GM08714 (cell line): Measurements from ENCODE around the gene RASL10B.
"Not testable (repeated sequence)": the region's sequence is repeated elsewhere in the genome, so short reads cannot be mapped to it uniquely, and the experiment has no call there.

Experiments
- H3K4me3 ChIP-seq: fragments of 200-500 bp; sonication (Bioruptor generic); 2 replicates; pipeline ENCODE4 v1.5.1; 2014; ENCODE audit warnings: mild to moderate bottlenecking, low read length, inconsistent platforms
- ZNF274 ChIP-seq: IDR thresholded peaks from 2 replicates; pipeline ENCODE4 v1.6.1; 2012; ENCODE audit warnings: mild to moderate bottlenecking, low read depth, low read length

Gene RASL10B

GRCh38 chr17:35731239-35731916, at the start of gene RASL10B:
TSS of gene RASL10B (plus strand) at chr17:35731639. CDS start at chr17:35735185, 3,546 bp downstream.
- peak within 1 kb of the TSS; percentile 31; the same call in 1 of the 2 replicates for H3K4me3 ChIP-seq
- TF ChIP-seq ZNF274, result no peak

- H3K4me3 ChIP-seq, result no peak overlapping the region
- TF ChIP-seq ZNF274, result no peak
Observed at GRCh38 chr17:35683591-35683990, 47.8 kb upstream of the RASL10B start.

- no peak overlapping the region for H3K4me3 ChIP-seq
- TF ChIP-seq ZNF274, result no peak
Observed at GRCh38 chr17:35684055-35684802, 47.2 kb upstream of the RASL10B start.

- no peak overlapping the region for H3K4me3 ChIP-seq
- TF ChIP-seq ZNF274, result no peak
Observed at GRCh38 chr17:35692512-35693210, 38.8 kb upstream of the RASL10B start.

- H3K4me3 ChIP-seq, result no peak overlapping the region
- no peak for TF ChIP-seq ZNF274
Observed at GRCh38 chr17:35693662-35694061, 37.8 kb upstream of the RASL10B start.

- no peak overlapping the region for H3K4me3 ChIP-seq
- TF ChIP-seq ZNF274, result no peak
Observed at GRCh38 chr17:35694906-35695305, 36.5 kb upstream of the RASL10B start.

GRCh38 chr17:35695613-35696012, 35.8 kb upstream of the RASL10B start:
- H3K4me3 ChIP-seq, result no peak overlapping the region
- TF ChIP-seq ZNF274, result no peak

- TF ChIP-seq ZNF274, result no peak
- H3K4me3 ChIP-seq, result no peak overlapping the region
Observed at GRCh38 chr17:35698800-35699199, 32.6 kb upstream of the RASL10B start.

GRCh38 chr17:35700150-35700549, 31.3 kb upstream of the RASL10B start:
- no peak overlapping the region for H3K4me3 ChIP-seq
- no peak for TF ChIP-seq ZNF274

GRCh38 chr17:35701491-35701890, 29.9 kb upstream of the RASL10B start:
- no peak overlapping the region for H3K4me3 ChIP-seq
- TF ChIP-seq ZNF274, result no peak

- H3K4me3 ChIP-seq, result not testable (repeated sequence)
Observed at GRCh38 chr17:35703308-35703707, 28.1 kb upstream of the RASL10B start.

- TF ChIP-seq ZNF274, result no peak
- no peak overlapping the region for H3K4me3 ChIP-seq
Observed at GRCh38 chr17:35705230-35705629, 26.2 kb upstream of the RASL10B start.

- TF ChIP-seq ZNF274, result no peak
- no peak overlapping the region for H3K4me3 ChIP-seq
Observed at GRCh38 chr17:35705705-35706104, 25.7 kb upstream of the RASL10B start.

GRCh38 chr17:35708149-35708548, 23.3 kb upstream of the RASL10B start:
- TF ChIP-seq ZNF274, result no peak
- no peak overlapping the region for H3K4me3 ChIP-seq

- TF ChIP-seq ZNF274, result no peak
- no peak overlapping the region for H3K4me3 ChIP-seq
Observed at GRCh38 chr17:35708951-35709350, 22.5 kb upstream of the RASL10B start.
